GM10266 (cell line): ENCODE measurements around the gene RPL35.

Experiments
- DNase-seq: peaks from one replicate; pipeline ENCODE4 v3.0.0; 2012; ENCODE audit errors: extremely low spot score
- CTCF ChIP-seq: IDR thresholded peaks from 2 replicates; pipeline ENCODE4 v1.5.1; 2012; ENCODE audit warnings: mild to moderate bottlenecking, low read depth; ENCODE audit not compliant: control insufficient read depth, insufficient read depth; ENCODE audit errors: missing control alignments

RPL35 gene

GRCh38 chr9:124857533-124858162 lies 4.1 kb downstream of the RPL35 start:
- no peak for TF ChIP-seq CTCF
- no peak for DNase-seq

GRCh38 chr9:124855944-124856765 lies 5.6 kb downstream of the RPL35 start:
- DNase-seq, result no peak
- TF ChIP-seq CTCF, result peak; percentile 35

GRCh38 chr9:124855566-124855943 lies 6.2 kb downstream of the RPL35 start:
- no peak for DNase-seq

GRCh38 chr9:124854822-124855221 lies 6.9 kb downstream of the RPL35 start:
- DNase-seq, result no peak
- TF ChIP-seq CTCF, result no peak

More at GRCh38 chr9:124855566-124855943, 6.2 kb downstream of the RPL35 start:
- TF ChIP-seq CTCF, result no peak

GRCh38 chr9:124854161-124854560 lies 7.6 kb downstream of the RPL35 start:
- no peak for DNase-seq
- TF ChIP-seq CTCF, result no peak

- no peak for DNase-seq
- no peak for TF ChIP-seq CTCF
These were observed 8.1 kb downstream of the RPL35 start for GRCh38 chr9:124853605-124854143.
